ENCODE results near the gene NFAT5. TPM values are rescaled to one million over a fixed set of nuclear protein-coding genes. Genes with fewer than 3 reads are reported as not detected.

NFAT5 gene
- total RNA-seq, 2 donors from 2014 or later = 35.6 to 43.3 TPM

DNA sequence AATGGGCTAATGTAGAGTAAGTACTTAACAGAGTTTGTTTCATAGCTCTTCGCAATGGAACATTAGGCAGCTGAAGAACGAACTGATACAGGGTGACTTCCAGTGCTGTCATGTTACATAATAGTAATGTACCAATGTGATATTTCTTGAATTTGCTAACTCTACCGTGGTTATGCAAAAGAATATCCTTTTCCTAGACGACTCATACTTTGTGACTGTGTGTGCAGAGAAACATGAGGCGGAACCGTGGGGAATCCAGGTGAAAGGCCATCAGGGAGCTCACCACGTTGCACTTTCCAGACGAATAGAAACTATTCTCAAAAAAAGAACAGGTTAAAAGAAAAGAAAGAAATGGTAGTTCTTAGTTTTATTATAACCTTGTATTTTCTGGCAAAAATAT lies 175.8 kb downstream of the NFAT5 start:
- H3K27me3 Mint-ChIP-seq = no peaks in the 10 kb centered on the region
- H3K36me3 Mint-ChIP-seq (ENCODE audit: low read depth) = peaks cover 6% of the 10 kb centered on the region
- DNase-seq (no peak), ATAC-seq (no peak)
- H3K4me1 Mint-ChIP-seq = no peaks in the 10 kb centered on the region
- no peak overlapping the region for H3K27ac Mint-ChIP-seq
- no peaks in the 10 kb centered on the region for H3K9me3 ChIP-seq (ENCODE audit: control insufficient read depth, low read length, poor library complexity, severe bottlenecking)
- no peak overlapping the region for H3K4me3 Mint-ChIP-seq

- Mint-ChIP-seq H3K36me3 (ENCODE audit: low read depth) (peaks cover 6% of the 10 kb centered on the region), H3K27ac (no peak overlapping the region)
Observed at GRCh38 chr16:69741951-69742904, 176.5 kb downstream of the NFAT5 start.

DNA sequence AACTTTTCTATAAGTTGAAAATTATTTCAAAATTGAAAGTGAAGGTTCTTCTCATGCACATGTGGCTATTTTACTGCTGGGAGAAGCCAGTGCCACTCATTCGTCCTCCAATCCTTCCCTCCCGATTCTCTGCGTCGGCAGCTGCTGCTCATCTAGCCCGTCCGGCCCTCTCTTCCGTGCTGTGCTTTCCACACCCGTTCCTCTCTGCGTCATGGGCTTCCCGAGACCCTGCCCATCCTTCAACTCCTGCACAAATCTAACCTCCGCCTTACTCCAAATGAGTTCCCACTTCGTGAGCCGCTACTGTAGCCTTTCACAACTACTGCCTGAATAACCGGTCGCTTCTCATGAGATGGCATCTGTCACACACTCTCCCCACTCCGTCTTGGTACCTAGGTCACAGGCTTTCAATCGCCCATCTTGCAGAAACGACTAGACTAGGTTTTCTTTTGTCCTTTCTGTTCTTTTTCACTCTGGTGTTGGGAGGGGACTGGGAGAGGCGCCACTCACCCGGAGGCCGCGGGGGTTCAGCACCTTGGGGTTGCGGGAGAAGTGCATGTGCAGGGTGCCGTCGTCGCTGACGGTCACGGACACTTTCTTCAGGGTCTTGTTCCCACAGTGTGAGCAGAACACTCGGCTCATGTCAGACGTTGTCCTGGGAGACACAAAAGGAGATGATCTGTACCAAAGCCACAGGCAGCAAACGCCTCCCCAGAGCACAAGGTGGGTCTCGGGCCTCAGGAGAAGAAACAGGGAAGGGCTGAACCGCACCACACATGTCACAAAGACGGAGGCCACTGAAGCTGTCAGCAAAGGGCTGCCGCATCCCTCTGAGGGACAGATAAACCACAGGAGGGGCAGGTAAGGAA lies 178.8 kb downstream of the NFAT5 start:
- no peak for ATAC-seq
- Mint-ChIP-seq H3K36me3 (ENCODE audit: low read depth) (peaks cover 9% of the 10 kb centered on the region), H3K4me3 (no peak overlapping the region), H3K27me3 (no peaks in the 10 kb centered on the region), H3K27ac (no peak overlapping the region), H3K4me1 (peaks cover 4% of the 10 kb centered on the region)
- no peaks in the 10 kb centered on the region for H3K9me3 ChIP-seq (ENCODE audit: control insufficient read depth, low read length, poor library complexity, severe bottlenecking)
- DNase-seq = no peak

More at GRCh38 chr16:69741951-69742904, 176.5 kb downstream of the NFAT5 start:
- Mint-ChIP-seq H3K4me3 (no peak overlapping the region), H3K4me1 (no peaks in the 10 kb centered on the region), H3K27me3 (no peaks in the 10 kb centered on the region)
- DNase-seq (no peak), ATAC-seq (no peak)
- H3K9me3 ChIP-seq (ENCODE audit: control insufficient read depth, low read length, poor library complexity, severe bottlenecking) = no peaks in the 10 kb centered on the region

- no peaks in the 10 kb centered on the region for H3K27me3 Mint-ChIP-seq
Observed at GRCh38 chr16:69745232-69745612, 179.5 kb downstream of the NFAT5 start.

GRCh38 chr16:69745959-69746358 lies 180.2 kb downstream of the NFAT5 start:
- DNase-seq (no peak), ATAC-seq (no peak)
- H3K4me1 Mint-ChIP-seq = peaks cover 4% of the 10 kb centered on the region
- no peaks in the 10 kb centered on the region for H3K9me3 ChIP-seq (ENCODE audit: control insufficient read depth, low read length, poor library complexity, severe bottlenecking)
- peaks cover 9% of the 10 kb centered on the region for H3K36me3 Mint-ChIP-seq (ENCODE audit: low read depth)
- H3K27ac Mint-ChIP-seq = peak overlapping the region; percentile 65
- H3K27me3 Mint-ChIP-seq = no peaks in the 10 kb centered on the region
- H3K4me3 Mint-ChIP-seq = no peak overlapping the region

More at GRCh38 chr16:69745232-69745612, 179.5 kb downstream of the NFAT5 start:
- Mint-ChIP-seq H3K27ac (peak overlapping the region; percentile 65), H3K4me3 (no peak overlapping the region), H3K4me1 (peaks cover 4% of the 10 kb centered on the region), H3K36me3 (ENCODE audit: low read depth) (peaks cover 9% of the 10 kb centered on the region)
- H3K9me3 ChIP-seq (ENCODE audit: control insufficient read depth, low read length, poor library complexity, severe bottlenecking) = no peaks in the 10 kb centered on the region
- DNase-seq = no peak
- no peak for ATAC-seq

DNA sequence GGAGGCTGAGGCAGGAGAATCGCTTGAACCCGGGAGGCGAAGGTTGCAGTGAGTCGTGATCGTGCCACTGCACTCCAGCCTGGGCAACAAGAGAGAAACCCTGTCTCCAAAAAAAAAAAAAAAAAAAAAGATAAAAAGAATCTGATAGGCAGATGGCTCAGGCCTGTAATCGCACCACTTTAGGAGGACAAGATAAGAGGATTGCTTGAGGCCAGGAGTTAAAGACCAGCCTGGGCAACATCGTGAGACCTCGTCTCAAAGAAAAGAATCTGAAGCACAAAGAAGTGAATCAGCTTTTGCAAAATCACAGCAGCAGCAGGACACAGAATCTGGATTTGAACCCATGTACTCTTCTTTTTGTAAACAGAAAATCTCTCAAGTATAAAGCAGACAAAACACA lies 181.3 kb downstream of the NFAT5 start:
- Mint-ChIP-seq H3K27me3 (no peaks in the 10 kb centered on the region), H3K27ac (peak overlapping the region; percentile 65), H3K36me3 (ENCODE audit: low read depth) (peaks cover 9% of the 10 kb centered on the region), H3K4me1 (peaks cover 7% of the 10 kb centered on the region), H3K4me3 (no peak overlapping the region)
- no peak for ATAC-seq
- H3K9me3 ChIP-seq (ENCODE audit: control insufficient read depth, low read length, poor library complexity, severe bottlenecking) = no peaks in the 10 kb centered on the region
- no peak for DNase-seq

DNA sequence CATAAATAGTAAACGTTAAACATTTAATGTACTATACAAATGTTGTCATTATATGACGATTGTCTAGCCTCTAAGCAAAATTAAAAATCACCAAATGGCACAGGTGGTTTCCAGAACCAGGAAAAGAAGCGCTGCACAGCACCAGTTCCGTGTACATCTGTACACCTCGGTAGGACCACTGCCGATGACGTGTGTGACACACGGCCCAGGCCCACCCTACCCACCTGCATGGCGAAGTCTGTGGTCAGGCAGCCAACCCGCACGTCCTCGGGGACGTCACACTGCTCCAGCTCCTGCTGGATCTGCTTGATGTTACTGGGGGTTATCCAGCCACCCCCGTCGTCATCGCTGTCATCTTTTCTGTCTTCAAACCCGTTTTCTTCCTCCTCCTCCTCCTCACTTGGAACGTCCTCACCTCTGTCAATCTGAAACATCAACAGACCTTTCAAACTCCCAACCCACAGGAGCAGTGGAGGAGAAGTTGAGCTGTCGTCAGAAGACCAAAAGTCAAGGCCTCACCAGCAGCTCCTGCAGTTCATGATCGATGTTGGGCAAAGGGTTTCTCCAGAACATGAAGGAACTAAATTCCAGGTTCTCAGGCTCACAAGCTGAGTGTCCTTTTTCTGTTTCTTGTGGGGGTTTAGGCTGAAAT lies 183.1 kb downstream of the NFAT5 start:
- peaks cover 9% of the 10 kb centered on the region for H3K36me3 Mint-ChIP-seq (ENCODE audit: low read depth)
- no peaks in the 10 kb centered on the region for H3K27me3 Mint-ChIP-seq
- H3K9me3 ChIP-seq (ENCODE audit: control insufficient read depth, low read length, poor library complexity, severe bottlenecking) = no peaks in the 10 kb centered on the region
- H3K27ac Mint-ChIP-seq = no peak overlapping the region
- no peak for ATAC-seq
- H3K4me3 Mint-ChIP-seq = no peak overlapping the region
- H3K4me1 Mint-ChIP-seq = peaks cover 20% of the 10 kb centered on the region
- no peak for DNase-seq

DNA sequence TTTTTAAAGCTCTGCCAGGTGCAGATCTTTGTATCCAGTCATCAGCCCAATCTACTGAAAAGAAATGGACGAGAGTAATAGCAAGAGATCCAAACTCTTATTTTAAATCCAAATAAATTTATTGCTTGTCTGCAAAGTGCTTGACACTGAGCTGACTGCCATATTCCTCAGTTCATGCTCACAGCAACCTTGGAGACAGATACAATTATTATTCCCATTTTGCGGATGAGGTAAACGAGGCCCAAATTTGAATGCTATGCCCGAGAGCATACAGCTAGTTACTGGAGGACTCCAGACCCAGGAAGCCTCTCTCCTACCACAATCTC lies 188.3 kb downstream of the NFAT5 start:
- no peak for DNase-seq
- ATAC-seq = no peak
- Mint-ChIP-seq H3K4me1 (peaks cover 32% of the 10 kb centered on the region), H3K27ac (peak overlapping the region; percentile 99), H3K4me3 (peak overlapping the region; percentile 99), H3K36me3 (ENCODE audit: low read depth) (peaks cover 5% of the 10 kb centered on the region), H3K27me3 (no peaks in the 10 kb centered on the region)
- H3K9me3 ChIP-seq (ENCODE audit: control insufficient read depth, low read length, poor library complexity, severe bottlenecking) = no peaks in the 10 kb centered on the region

Other genes with a start within 250 kb of the NFAT5 start
- 1 to 10 TPM; 4.1 to 4.3 TPM for gene PDF, start 235.4 kb upstream of the NFAT5 start, total RNA-seq
- 10 to 100 TPM; 21.7 to 22.8 TPM for gene COG8, start 226.4 kb upstream of the NFAT5 start, total RNA-seq
- gene NIP7, start 226.2 kb upstream of the NFAT5 start, total RNA-seq = 10 to 100 TPM; 28.5 to 29.7 TPM
- gene TMED6, start 214.2 kb upstream of the NFAT5 start, total RNA-seq = under 1 TPM in 1 of 2 donors, not detected in 1; 0.75 TPM
- 10 to 100 TPM; 29.6 to 30.6 TPM for gene TERF2, start 180.0 kb upstream of the NFAT5 start, total RNA-seq
- 10 to 100 TPM; 32.8 to 42.4 TPM for gene CYB5B, start 141.3 kb upstream of the NFAT5 start, total RNA-seq
- 1 to 10 TPM; 1.7 to 2.5 TPM for gene NQO1, start 160.6 kb downstream of the NFAT5 start, total RNA-seq
- 10 to 100 TPM; 32.1 to 36.8 TPM for gene NOB1, start 189.0 kb downstream of the NFAT5 start, total RNA-seq
- gene WWP2, start 196.4 kb downstream of the NFAT5 start, total RNA-seq = 10 to 100 TPM; 60.6 to 64.9 TPM